Fibroblast of lung (primary cell): ENCODE results near the gene PRR16. TPM values are rescaled to one million over a fixed set of nuclear protein-coding genes. Genes with fewer than 3 reads are reported as not detected.

Experiments
- DNase-seq, 2 donors: peaks; one replicate each; pipeline versions ENCODE4 v3.0.0 to v3.0.0-alpha.2; 2010; ENCODE audit warnings: low read depth in 2 of 2
- H2AFZ ChIP-seq: 2 replicates; pipeline ENCODE4 v1.5.1; 2012; ENCODE audit warnings: low read length, control low read depth, inconsistent platforms
- H3K27ac ChIP-seq: 2 replicates; pipeline ENCODE4 v1.5.1; 2011; ENCODE audit warnings: low read length, control low read depth; ENCODE audit not compliant: insufficient read depth
- H3K27me3 ChIP-seq: 2 replicates; pipeline ENCODE4 v1.5.1; 2011; ENCODE audit warnings: mild to moderate bottlenecking, low read length; ENCODE audit not compliant: control insufficient read depth, insufficient read depth
- H3K36me3 ChIP-seq: 2 replicates; pipeline ENCODE4 v1.5.1; 2011; ENCODE audit warnings: low read length; ENCODE audit not compliant: control insufficient read depth, insufficient read depth
- H3K4me1 ChIP-seq: 2 replicates; pipeline ENCODE4 v1.5.1; 2011; ENCODE audit warnings: low read length; ENCODE audit not compliant: control insufficient read depth, insufficient read depth; ENCODE audit errors: extremely low read depth
- H3K4me2 ChIP-seq: 2 replicates; pipeline ENCODE4 v1.5.1; 2011; ENCODE audit warnings: low read length, control low read depth; ENCODE audit not compliant: insufficient read depth; ENCODE audit errors: extremely low read depth
- H3K4me3 ChIP-seq, 4 experiments: fragments of 200-600 bp in 1 of 4; sonication (generic) in 1 of 4; replicated peaks in 1 of 4; 2 replicates each; pipeline ENCODE4 v1.5.1; 2011 to 2016; ENCODE audit warnings: low read length in 4 of 4, low read depth in 3 of 4, mild to moderate bottlenecking in 3 of 4, control low read depth in 2 of 4, inconsistent platforms in 1 of 4, mixed read lengths in 1 of 4; ENCODE audit not compliant: insufficient read depth in 1 of 4; ENCODE audit errors: control extremely low read depth in 1 of 4
- H3K79me2 ChIP-seq: 2 replicates; pipeline ENCODE4 v1.5.1; 2012; ENCODE audit warnings: mild to moderate bottlenecking, low read length, inconsistent platforms; ENCODE audit not compliant: control insufficient read depth, insufficient read depth
- H3K9ac ChIP-seq: 2 replicates; pipeline ENCODE4 v1.5.1; 2011; ENCODE audit warnings: mild to moderate bottlenecking, low read length, control low read depth; ENCODE audit not compliant: insufficient read depth
- H3K9me3 ChIP-seq: 2 replicates; pipeline ENCODE4 v1.5.1; 2012; ENCODE audit warnings: low read depth, low read length; ENCODE audit not compliant: control insufficient read depth, insufficient read depth
- H4K20me1 ChIP-seq: 2 replicates; pipeline ENCODE4 v1.5.1; 2011; ENCODE audit warnings: low read length; ENCODE audit not compliant: control insufficient read depth, insufficient read depth; ENCODE audit errors: extremely low read depth
- EZH2 ChIP-seq: IDR thresholded peaks from 2 replicates; pipeline ENCODE4 v1.5.1; 2012; ENCODE audit warnings: low read length, control low read depth, mild to moderate bottlenecking; ENCODE audit errors: missing control alignments
- polyA plus RNA-seq, 2 donors: library from polyadenylated mRNA; depleted of rRNA in 1 of 2; stranded (reverse) in 1 of 2; unstranded in 1 of 2; fragments of >200 nt; gene quantifications; 2 replicates each; pipeline ENCODE4 v1.2.1, GENCODE V29; 2011 to 2012; ENCODE audit warnings: missing spikeins in 1 of 2
- total RNA-seq: library from RNA; depleted of rRNA; stranded (reverse); fragments of >200 nt; gene quantifications from 2 replicates; pipeline ENCODE4 v1.2.1, GENCODE V29; 2014
- TF ChIP-seq, protein P1 (sequence below), 2 donors: IDR thresholded peaks in 1 of 2; conservative IDR thresholded peaks in 1 of 2; 1 replicate in 1 of 2; 2 replicates in 1 of 2; pipeline ENCODE4 v1.5.1; 2011 to 2012; ENCODE audit warnings: low read length in 2 of 2, control low read depth in 1 of 2, inconsistent platforms in 1 of 2, low read depth in 1 of 2, mild to moderate bottlenecking in 1 of 2

The PRR16 gene
- total and polyA plus RNA-seq, 2 donors (not counting 1 experiment from before 2014, with no cell fraction given), result 7.3 to 44.6 TPM

- H3K27me3 ChIP-seq, result no peaks in the 10 kb centered on the region
- H3K36me3 ChIP-seq, result no peaks in the 10 kb centered on the region
- no peaks in the 10 kb centered on the region for H3K9me3 ChIP-seq
- H3K4me2 ChIP-seq, result no peak overlapping the region
- no peaks in the 10 kb centered on the region for H4K20me1 ChIP-seq
- no peaks in the 10 kb centered on the region for H3K4me1 ChIP-seq
- no peak overlapping the region for H3K27ac ChIP-seq
- TF ChIP-seq, protein P1, sequence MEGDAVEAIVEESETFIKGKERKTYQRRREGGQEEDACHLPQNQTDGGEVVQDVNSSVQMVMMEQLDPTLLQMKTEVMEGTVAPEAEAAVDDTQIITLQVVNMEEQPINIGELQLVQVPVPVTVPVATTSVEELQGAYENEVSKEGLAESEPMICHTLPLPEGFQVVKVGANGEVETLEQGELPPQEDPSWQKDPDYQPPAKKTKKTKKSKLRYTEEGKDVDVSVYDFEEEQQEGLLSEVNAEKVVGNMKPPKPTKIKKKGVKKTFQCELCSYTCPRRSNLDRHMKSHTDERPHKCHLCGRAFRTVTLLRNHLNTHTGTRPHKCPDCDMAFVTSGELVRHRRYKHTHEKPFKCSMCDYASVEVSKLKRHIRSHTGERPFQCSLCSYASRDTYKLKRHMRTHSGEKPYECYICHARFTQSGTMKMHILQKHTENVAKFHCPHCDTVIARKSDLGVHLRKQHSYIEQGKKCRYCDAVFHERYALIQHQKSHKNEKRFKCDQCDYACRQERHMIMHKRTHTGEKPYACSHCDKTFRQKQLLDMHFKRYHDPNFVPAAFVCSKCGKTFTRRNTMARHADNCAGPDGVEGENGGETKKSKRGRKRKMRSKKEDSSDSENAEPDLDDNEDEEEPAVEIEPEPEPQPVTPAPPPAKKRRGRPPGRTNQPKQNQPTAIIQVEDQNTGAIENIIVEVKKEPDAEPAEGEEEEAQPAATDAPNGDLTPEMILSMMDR (conservative IDR thresholded peaks at IDR 0.05 in 1 of 2, IDR thresholded peaks at IDR 0.05 in 1 of 2; ENCODE audit: low read depth in 1 of 2, low read length in 2 of 2), result no peak
- no peak for TF ChIP-seq EZH2
- no peak overlapping the region for H3K4me3 ChIP-seq
- no peak overlapping the region for H2AFZ ChIP-seq
- H3K9ac ChIP-seq, result no peak overlapping the region
- DNase-seq, result no peak
- H3K79me2 ChIP-seq, result no peaks in the 10 kb centered on the region
Measured at GRCh38 chr5:120576588-120576987, 112.5 kb downstream of the PRR16 start.

GRCh38 chr5:120582635-120583034 is 118.5 kb downstream of the PRR16 start:
- H3K9me3 ChIP-seq, result no peaks in the 10 kb centered on the region
- no peaks in the 10 kb centered on the region for H4K20me1 ChIP-seq
- no peak overlapping the region for H3K9ac ChIP-seq
- H3K36me3 ChIP-seq, result no peaks in the 10 kb centered on the region
- DNase-seq, result no peak
- no peaks in the 10 kb centered on the region for H3K4me1 ChIP-seq
- no peak overlapping the region for H2AFZ ChIP-seq
- H3K4me3 ChIP-seq, result no peak overlapping the region
- no peaks in the 10 kb centered on the region for H3K79me2 ChIP-seq
- no peak overlapping the region for H3K4me2 ChIP-seq
- no peaks in the 10 kb centered on the region for H3K27me3 ChIP-seq
- TF ChIP-seq, protein P1 (conservative IDR thresholded peaks at IDR 0.05 in 1 of 2, IDR thresholded peaks at IDR 0.05 in 1 of 2; ENCODE audit: low read depth in 1 of 2, low read length in 2 of 2), result no peak
- no peak for TF ChIP-seq EZH2
- no peak overlapping the region for H3K27ac ChIP-seq

- Histone ChIP-seq H3K27me3 (no peaks in the 10 kb centered on the region), H3K36me3 (no peaks in the 10 kb centered on the region), H3K4me1 (no peaks in the 10 kb centered on the region), H3K79me2 (no peaks in the 10 kb centered on the region), H3K9me3 (no peaks in the 10 kb centered on the region), H3K4me3 (no peak overlapping the region), H3K9ac (no peak overlapping the region), H3K4me2 (no peak overlapping the region), H4K20me1 (no peaks in the 10 kb centered on the region), H3K27ac (no peak overlapping the region), H2AFZ (no peak overlapping the region)
- TF ChIP-seq EZH2, result no peak
- TF ChIP-seq, protein P1 (conservative IDR thresholded peaks at IDR 0.05 in 1 of 2, IDR thresholded peaks at IDR 0.05 in 1 of 2; ENCODE audit: low read depth in 1 of 2, low read length in 2 of 2), result no peak
- DNase-seq, result no peak
Measured at GRCh38 chr5:120586646-120587045, 122.5 kb downstream of the PRR16 start.
